SK-N-SH (cell line): ENCODE measurements around the gene GDPD1. TPM values are rescaled to one million over a fixed set of nuclear protein-coding genes. Genes with fewer than 3 reads are reported as not detected.

Source experiments
- CTCF ChIA-PET: fragments of 300-600, 350-600 bp; formaldehyde crosslinking; extraction: SDS; loops from one replicate; lab custom pipeline; 2021; lab: Yijun Ruan, JAX
- POLR2A ChIA-PET: fragments of 350-600 bp; sonication (Branson Sonifier 250); formaldehyde crosslinking; extraction: SDS; loops from one replicate; lab custom pipeline; 2020; ENCODE audit warnings: antibody characterized with exemption, inconsistent platforms; lab: Yijun Ruan, JAX
- DNase-seq: peaks from one replicate; pipeline ENCODE4 v3.0.0; 2012
- H2AFZ ChIP-seq: fragments of 200-600 bp; sonication (generic); 2 replicates; pipeline ENCODE4 v1.8.1; 2016; ENCODE audit warnings: antibody characterized with exemption, mild to moderate bottlenecking, low read depth
- H3F3A ChIP-seq: fragments of 200-600 bp; sonication (generic); replicated peaks from 2 replicates; pipeline ENCODE3; 2016; ENCODE audit warnings: antibody characterized with exemption, mild to moderate bottlenecking; ENCODE audit not compliant: insufficient read depth
- H3K27ac ChIP-seq, 2 experiments: fragments of 200-500 bp in 1 of 2; fragments of 200-600 bp in 1 of 2; sonication (Bioruptor generic) in 1 of 2; sonication (generic), shearing (Covaris generic) in 1 of 2; 2 replicates each; pipeline versions ENCODE4 v1.5.1 to v1.6.1; 2014 to 2016; ENCODE audit warnings: low read depth in 2 of 2, inconsistent platforms in 1 of 2, low read length in 1 of 2, mild to moderate bottlenecking in 1 of 2, mixed read lengths in 1 of 2
- H3K27me3 ChIP-seq: fragments of 200-600 bp; sonication (generic), shearing (Covaris generic); 2 replicates; pipeline ENCODE4 v1.6.1; 2016; ENCODE audit warnings: mixed run types; ENCODE audit not compliant: insufficient read depth
- H3K36me3 ChIP-seq, 2 experiments: fragments of 200-500 bp in 1 of 2; fragments of 200-600 bp in 1 of 2; sonication (Bioruptor generic) in 1 of 2; sonication (generic) in 1 of 2; replicated peaks in 1 of 2; 2 replicates each; pipeline versions ENCODE3 to v1.5.1; 2014 to 2016; ENCODE audit warnings: low read length in 1 of 2, mild to moderate bottlenecking in 1 of 2; ENCODE audit not compliant: insufficient read depth in 2 of 2, control insufficient read depth in 1 of 2
- H3K4me1 ChIP-seq, 2 experiments: fragments of 200-500 bp in 1 of 2; fragments of 200-600 bp in 1 of 2; sonication (Bioruptor generic) in 1 of 2; sonication (generic), shearing (Covaris generic) in 1 of 2; 2 replicates each; pipeline versions ENCODE4 v1.5.1 to v1.6.1; 2014 to 2016; ENCODE audit warnings: low read depth in 1 of 2, low read length in 1 of 2, mixed run types in 1 of 2; ENCODE audit not compliant: insufficient read depth in 2 of 2, control insufficient read depth in 1 of 2
- H3K4me2 ChIP-seq: fragments of 200-600 bp; sonication (generic), shearing (Covaris generic); 2 replicates; pipeline ENCODE4 v1.6.1; 2017; ENCODE audit warnings: mixed run types
- H3K4me3 ChIP-seq, 2 experiments: fragments of 200-500 bp in 1 of 2; fragments of 200-600 bp in 1 of 2; sonication (Bioruptor generic) in 1 of 2; sonication (generic), shearing (Covaris generic) in 1 of 2; 2 replicates each; pipeline versions ENCODE4 v1.5.1 to v1.8.1; 2014 to 2016; ENCODE audit warnings: low read depth in 2 of 2, inconsistent platforms in 1 of 2, low read length in 1 of 2, mild to moderate bottlenecking in 1 of 2, mixed read lengths in 1 of 2, moderate library complexity in 1 of 2
- H3K79me2 ChIP-seq: fragments of 200-600 bp; sonication (generic); 2 replicates; pipeline ENCODE4 v1.8.1; 2017; ENCODE audit warnings: mild to moderate bottlenecking; ENCODE audit not compliant: insufficient read depth
- H3K9ac ChIP-seq: fragments of 200-600 bp; sonication (generic); 2 replicates; pipeline ENCODE4 v1.6.1; 2017; ENCODE audit warnings: mixed run types
- H3K9me2 ChIP-seq: fragments of 200-600 bp; sonication (generic); 2 replicates; pipeline ENCODE4 v1.6.1; 2017; ENCODE audit warnings: mixed run types
- H3K9me3 ChIP-seq: fragments of 200-600 bp; sonication (generic); 2 replicates; pipeline ENCODE4 v1.6.1; 2017; ENCODE audit warnings: mixed run types, mild to moderate bottlenecking, moderate library complexity
- H4K20me1 ChIP-seq: fragments of 200-600 bp; sonication (generic); 2 replicates; pipeline ENCODE4 v1.6.1; 2017; ENCODE audit warnings: mild to moderate bottlenecking, mixed run types; ENCODE audit not compliant: insufficient read depth
- ELF1 ChIP-seq: IDR thresholded peaks from 2 replicates; pipeline ENCODE4 v1.4.0; 2012
- EP300 ChIP-seq, 2 experiments: IDR thresholded peaks; 2 replicates each; pipeline versions ENCODE4 v1.4.0 to v1.6.1; 2012; ENCODE audit warnings: borderline replicate concordance in 1 of 2, low read depth in 1 of 2, low read length in 1 of 2
- FOSL2 ChIP-seq: IDR thresholded peaks from 2 replicates; pipeline ENCODE4 v1.4.0; 2012; ENCODE audit warnings: low read depth, mild to moderate bottlenecking, moderate library complexity, borderline replicate concordance
- FOXJ3 ChIP-seq: sonication (generic); formaldehyde crosslinking; IDR thresholded peaks from 2 replicates; pipeline ENCODE4 v1.5.1; 2020; ENCODE audit warnings: mild to moderate bottlenecking, missing genetic modification reagents
- MXI1 ChIP-seq: IDR thresholded peaks from 2 replicates; pipeline ENCODE4 v1.6.1; 2012; ENCODE audit warnings: mild to moderate bottlenecking, low read depth, low read length, improper control_type of control experiment
- RAD21 ChIP-seq: IDR thresholded peaks from 2 replicates; pipeline ENCODE4 v1.6.1; 2012; ENCODE audit warnings: mild to moderate bottlenecking, low read length
- RCOR1 ChIP-seq: fragments of 150-350 bp; IDR thresholded peaks from 2 replicates; pipeline ENCODE4 v1.6.1; 2017; ENCODE audit warnings: antibody characterized with exemption, low read length
- RFX5 ChIP-seq: IDR thresholded peaks from 2 replicates; pipeline ENCODE4 v1.6.1; 2012; ENCODE audit warnings: mild to moderate bottlenecking, improper control_type of control experiment, low read length
- RXRA ChIP-seq: IDR thresholded peaks from 2 replicates; pipeline ENCODE4 v1.4.0; 2012; ENCODE audit warnings: low read depth, mild to moderate bottlenecking, borderline replicate concordance
- SIN3A ChIP-seq: IDR thresholded peaks from 2 replicates; pipeline ENCODE4 v1.6.1; 2012; ENCODE audit warnings: low read depth, mild to moderate bottlenecking, low read length, moderate library complexity, borderline replicate concordance
- SMC3 ChIP-seq: IDR thresholded peaks from 2 replicates; pipeline ENCODE4 v1.6.1; 2012; ENCODE audit warnings: low read depth, low read length, improper control_type of control experiment
- WGBS: methylation state at CpG from one replicate; pipeline ENCODE4 v1.1.6; 2017; ENCODE audit warnings: low lambda C conversion rate; 5-methylcytosine and 5-hydroxymethylcytosine counted together
- polyA plus RNA-seq, 3 experiments: library from polyadenylated mRNA; depleted of rRNA; stranded (reverse); fragments of >200 nt; gene quantifications; 2 replicates each; pipeline ENCODE4 v1.2.3, GENCODE V29; 2012
- TF ChIP-seq, protein P1 (sequence below): IDR thresholded peaks from 2 replicates; pipeline ENCODE4 v1.4.0; 2012; ENCODE audit warnings: low read depth
- TF ChIP-seq, protein P2 (sequence below): IDR thresholded peaks from 2 replicates; pipeline ENCODE4 v1.4.0; 2012; ENCODE audit warnings: low read depth, borderline replicate concordance
- TF ChIP-seq, protein P3 (sequence below): fragments of 200-600 bp; sonication (generic); IDR thresholded peaks from 2 replicates; pipeline ENCODE4 v1.6.1; 2017; ENCODE audit warnings: antibody characterized with exemption, mild to moderate bottlenecking, moderate library complexity
- TF ChIP-seq, protein P4 (sequence below): IDR thresholded peaks from 2 replicates; pipeline ENCODE4 v1.4.0; 2012; ENCODE audit warnings: low read depth, borderline replicate concordance

GDPD1 gene
- polyA plus RNA-seq, 1 of the 3 experiments (the other 2 are of a cell fraction), result 1.5 TPM

DNA sequence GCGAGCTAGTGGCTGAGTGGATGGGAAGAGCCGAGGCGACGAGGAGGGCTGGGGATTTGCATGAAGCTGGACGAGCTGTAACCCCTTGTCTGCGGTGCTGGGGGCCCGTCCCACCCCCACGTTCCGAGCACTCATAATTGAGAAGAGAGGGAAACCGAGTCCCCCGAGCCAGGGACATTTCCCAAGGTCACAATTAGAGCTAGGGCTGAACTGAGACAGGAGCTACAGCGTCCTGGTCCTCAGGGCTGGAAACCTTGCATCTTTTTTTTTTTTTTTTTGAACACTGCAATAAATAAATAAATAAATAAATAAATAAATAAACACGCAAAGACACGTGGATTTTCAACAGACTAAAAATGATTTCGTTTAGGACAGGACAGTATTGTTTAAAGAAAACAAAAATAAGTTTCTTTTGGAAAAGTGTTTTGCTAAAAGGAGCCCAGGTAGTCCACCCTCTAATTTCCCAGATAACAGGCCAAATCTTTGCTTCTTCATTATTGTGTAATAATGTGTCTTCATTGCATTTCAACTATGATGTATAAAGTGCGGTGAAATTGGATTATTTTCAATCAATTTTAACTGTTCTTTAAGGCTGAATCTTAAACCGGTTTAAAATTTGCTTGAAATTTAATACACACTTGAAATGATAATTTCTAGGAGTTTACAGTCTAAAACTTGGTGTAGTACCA is 992 bp downstream of the GDPD1 start:
- TF ChIP-seq, protein P1, sequence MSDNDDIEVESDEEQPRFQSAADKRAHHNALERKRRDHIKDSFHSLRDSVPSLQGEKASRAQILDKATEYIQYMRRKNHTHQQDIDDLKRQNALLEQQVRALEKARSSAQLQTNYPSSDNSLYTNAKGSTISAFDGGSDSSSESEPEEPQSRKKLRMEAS, result no peak
- TF ChIP-seq RFX5 (no peak), RXRA (no peak), MXI1 (peak; percentile 51), EP300 (IDR thresholded peaks at IDR 0.05; ENCODE audit: borderline replicate concordance in 1 of 2, low read depth in 1 of 2, low read length in 1 of 2) (no peak), SIN3A (no peak), RAD21 (0 out of 2 replicates have a peak, but pooled peaks have one; percentile 12), SMC3 (no peak), FOSL2 (no peak), FOXJ3 (no peak), RCOR1 (no peak), ELF1 (no peak)
- TF ChIP-seq, protein P2, sequence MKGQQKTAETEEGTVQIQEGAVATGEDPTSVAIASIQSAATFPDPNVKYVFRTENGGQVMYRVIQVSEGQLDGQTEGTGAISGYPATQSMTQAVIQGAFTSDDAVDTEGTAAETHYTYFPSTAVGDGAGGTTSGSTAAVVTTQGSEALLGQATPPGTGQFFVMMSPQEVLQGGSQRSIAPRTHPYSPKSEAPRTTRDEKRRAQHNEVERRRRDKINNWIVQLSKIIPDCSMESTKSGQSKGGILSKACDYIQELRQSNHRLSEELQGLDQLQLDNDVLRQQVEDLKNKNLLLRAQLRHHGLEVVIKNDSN, result no peak
- TF ChIP-seq, protein P3, sequence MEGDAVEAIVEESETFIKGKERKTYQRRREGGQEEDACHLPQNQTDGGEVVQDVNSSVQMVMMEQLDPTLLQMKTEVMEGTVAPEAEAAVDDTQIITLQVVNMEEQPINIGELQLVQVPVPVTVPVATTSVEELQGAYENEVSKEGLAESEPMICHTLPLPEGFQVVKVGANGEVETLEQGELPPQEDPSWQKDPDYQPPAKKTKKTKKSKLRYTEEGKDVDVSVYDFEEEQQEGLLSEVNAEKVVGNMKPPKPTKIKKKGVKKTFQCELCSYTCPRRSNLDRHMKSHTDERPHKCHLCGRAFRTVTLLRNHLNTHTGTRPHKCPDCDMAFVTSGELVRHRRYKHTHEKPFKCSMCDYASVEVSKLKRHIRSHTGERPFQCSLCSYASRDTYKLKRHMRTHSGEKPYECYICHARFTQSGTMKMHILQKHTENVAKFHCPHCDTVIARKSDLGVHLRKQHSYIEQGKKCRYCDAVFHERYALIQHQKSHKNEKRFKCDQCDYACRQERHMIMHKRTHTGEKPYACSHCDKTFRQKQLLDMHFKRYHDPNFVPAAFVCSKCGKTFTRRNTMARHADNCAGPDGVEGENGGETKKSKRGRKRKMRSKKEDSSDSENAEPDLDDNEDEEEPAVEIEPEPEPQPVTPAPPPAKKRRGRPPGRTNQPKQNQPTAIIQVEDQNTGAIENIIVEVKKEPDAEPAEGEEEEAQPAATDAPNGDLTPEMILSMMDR, result no peak
- TF ChIP-seq, protein P4, sequence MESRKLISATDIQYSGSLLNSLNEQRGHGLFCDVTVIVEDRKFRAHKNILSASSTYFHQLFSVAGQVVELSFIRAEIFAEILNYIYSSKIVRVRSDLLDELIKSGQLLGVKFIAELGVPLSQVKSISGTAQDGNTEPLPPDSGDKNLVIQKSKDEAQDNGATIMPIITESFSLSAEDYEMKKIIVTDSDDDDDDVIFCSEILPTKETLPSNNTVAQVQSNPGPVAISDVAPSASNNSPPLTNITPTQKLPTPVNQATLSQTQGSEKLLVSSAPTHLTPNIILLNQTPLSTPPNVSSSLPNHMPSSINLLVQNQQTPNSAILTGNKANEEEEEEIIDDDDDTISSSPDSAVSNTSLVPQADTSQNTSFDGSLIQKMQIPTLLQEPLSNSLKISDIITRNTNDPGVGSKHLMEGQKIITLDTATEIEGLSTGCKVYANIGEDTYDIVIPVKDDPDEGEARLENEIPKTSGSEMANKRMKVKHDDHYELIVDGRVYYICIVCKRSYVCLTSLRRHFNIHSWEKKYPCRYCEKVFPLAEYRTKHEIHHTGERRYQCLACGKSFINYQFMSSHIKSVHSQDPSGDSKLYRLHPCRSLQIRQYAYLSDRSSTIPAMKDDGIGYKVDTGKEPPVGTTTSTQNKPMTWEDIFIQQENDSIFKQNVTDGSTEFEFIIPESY, result no peak
- no peaks in the 10 kb centered on the region for H3K36me3 ChIP-seq
- H3K27me3 ChIP-seq, result no peaks in the 10 kb centered on the region
- H3K9me2 ChIP-seq, result no peaks in the 10 kb centered on the region
- H3K9me3 ChIP-seq, result no peaks in the 10 kb centered on the region
- no peaks in the 10 kb centered on the region for H4K20me1 ChIP-seq
- peak overlapping the region; percentile 100 for H2AFZ ChIP-seq
- peak overlapping the region; percentile 76 for H3K9ac ChIP-seq
- DNase-seq, result peak; percentile 80
- peak overlapping the region; percentile 72 to 92 for H3K4me3 ChIP-seq
- no peaks in the 10 kb centered on the region for H3K79me2 ChIP-seq
- 11% methylated on average over 17 of the region's 17 CpGs for WGBS
- peaks cover 10% of the 10 kb centered on the region for H3F3A ChIP-seq
- ChIA-PET POLR2A (no interaction called here), CTCF (interaction anchor here (0.7 to 2.6 kb wide), 9 partner anchors 10 to 298 kb away, joined by 3 to 26 read pairs (median 5); partner anchors contain the start of gene SMG8)
- H3K27ac ChIP-seq, result peak overlapping the region in 1 of 2 experiments; percentile 88; a peak in 2 of 4 replicates
- no peaks in the 10 kb centered on the region; a peak in 1 of 4 replicates for H3K4me1 ChIP-seq
- H3K4me2 ChIP-seq, result peak overlapping the region; percentile 98
